Loucy (cell line): ENCODE measurements around the gene CREBBP.

ENCODE experiments used
- EZH2phosphoT487 ChIP-seq: fragments of 200-600 bp; IDR thresholded peaks from 2 replicates; pipeline ENCODE4 v1.6.1; 2018; ENCODE audit warnings: antibody characterized with exemption, mild to moderate bottlenecking, moderate library complexity, borderline replicate concordance
- TF ChIP-seq, protein P1 (sequence below): fragments of 200-600 bp; sonication (generic); conservative IDR thresholded peaks from 2 replicates; pipeline ENCODE4 v1.5.1; 2014; ENCODE audit warnings: mild to moderate bottlenecking, antibody characterized with exemption, low read length

DNA sequence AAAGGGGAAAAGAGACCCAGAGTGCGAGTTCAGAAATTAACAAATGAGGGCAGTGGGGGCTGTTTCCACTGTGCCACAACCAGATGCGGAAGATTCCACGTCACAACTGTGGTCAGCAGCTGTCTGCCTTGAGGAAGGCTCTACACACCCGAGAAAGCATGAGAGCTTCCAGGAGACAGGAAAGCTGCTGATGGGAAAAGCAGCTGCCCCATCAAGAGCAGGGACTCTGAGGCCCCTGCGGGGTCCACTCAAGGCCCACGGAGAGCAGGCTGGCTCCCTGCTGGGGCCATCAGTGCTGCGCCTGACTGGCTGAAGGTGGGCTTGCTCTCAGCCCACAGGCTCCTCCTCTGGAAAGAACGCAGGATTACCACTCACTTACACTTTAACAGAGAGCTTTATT lies 148.3 kb downstream of the CREBBP start:
- TF ChIP-seq, protein P1, sequence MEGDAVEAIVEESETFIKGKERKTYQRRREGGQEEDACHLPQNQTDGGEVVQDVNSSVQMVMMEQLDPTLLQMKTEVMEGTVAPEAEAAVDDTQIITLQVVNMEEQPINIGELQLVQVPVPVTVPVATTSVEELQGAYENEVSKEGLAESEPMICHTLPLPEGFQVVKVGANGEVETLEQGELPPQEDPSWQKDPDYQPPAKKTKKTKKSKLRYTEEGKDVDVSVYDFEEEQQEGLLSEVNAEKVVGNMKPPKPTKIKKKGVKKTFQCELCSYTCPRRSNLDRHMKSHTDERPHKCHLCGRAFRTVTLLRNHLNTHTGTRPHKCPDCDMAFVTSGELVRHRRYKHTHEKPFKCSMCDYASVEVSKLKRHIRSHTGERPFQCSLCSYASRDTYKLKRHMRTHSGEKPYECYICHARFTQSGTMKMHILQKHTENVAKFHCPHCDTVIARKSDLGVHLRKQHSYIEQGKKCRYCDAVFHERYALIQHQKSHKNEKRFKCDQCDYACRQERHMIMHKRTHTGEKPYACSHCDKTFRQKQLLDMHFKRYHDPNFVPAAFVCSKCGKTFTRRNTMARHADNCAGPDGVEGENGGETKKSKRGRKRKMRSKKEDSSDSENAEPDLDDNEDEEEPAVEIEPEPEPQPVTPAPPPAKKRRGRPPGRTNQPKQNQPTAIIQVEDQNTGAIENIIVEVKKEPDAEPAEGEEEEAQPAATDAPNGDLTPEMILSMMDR = no peak
- no peak for TF ChIP-seq EZH2phosphoT487
